ENCODE results near the gene CCNJL. TPM values are rescaled to one million over a fixed set of nuclear protein-coding genes. Genes with fewer than 3 reads are reported as not detected.

The CCNJL gene
- polyA plus RNA-seq, 2 of the 4 experiments (the other 2 are of a cell fraction): 7.4 to 16.2 TPM

- POLR2A ChIA-PET: no interaction called here
- ATAC-seq: peak; percentile 73 to 90; a peak in 4 of 6 replicates
Observed at GRCh38 chr5:160213537-160213936, 98.8 kb downstream of the CCNJL start.

DNA sequence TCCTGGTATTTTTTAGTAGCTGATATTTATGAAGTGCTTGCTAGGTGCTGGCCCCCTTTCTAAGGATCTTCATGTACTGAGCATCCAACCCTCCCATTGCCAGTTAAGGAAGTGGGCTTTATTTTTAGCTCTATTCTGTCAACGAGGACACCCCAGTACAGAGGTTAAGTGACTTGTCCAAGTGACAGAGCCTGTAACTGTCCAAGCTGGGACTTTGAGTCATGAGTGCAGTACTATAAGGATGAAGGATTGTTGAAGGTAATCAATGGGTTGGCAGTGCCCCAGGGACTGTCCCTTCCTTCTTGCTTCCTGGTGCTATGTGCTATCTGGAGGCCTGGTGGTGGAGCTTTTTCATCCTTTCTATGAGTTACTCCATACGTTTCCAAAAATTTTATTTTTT lies 101.0 kb downstream of the CCNJL start:
- CTCF ChIA-PET: interaction anchor here (0.5 to 4.4 kb wide), 6 partner anchors 10 to 134 kb away, joined by 4 to 26 read pairs (median 7); partner anchors contain the start of gene CCNJL
- FAIRE-seq: no peak

More at GRCh38 chr5:160213537-160213936, 98.8 kb downstream of the CCNJL start:
- Histone ChIP-seq H3K27ac (no peak overlapping the region), H3K9me3 (no peaks in the 10 kb centered on the region), H3K4me1 (no peaks in the 10 kb centered on the region), H3K4me2 (peak overlapping the region; percentile 25; the same call in 1 of the 3 replicates), H3K4me3 (no peak overlapping the region)
- FAIRE-seq (peak; percentile 78), DNase-seq (ENCODE audit: low read depth in 1 of 2, low spot score in 1 of 2) (peak; percentile 13 to 48)
- 42% methylated on average over 5 of the region's 5 CpGs for WGBS (ENCODE audit: missing lambda C conversion rate)
- no peak for TF ChIP-seq RCOR1 (IDR thresholded peaks at IDR 0.05; ENCODE audit: low read depth, low read length)
- TF ChIP-seq HOXB5 (CRISPR knock-in tag; IDR thresholded peaks at IDR 0.05): no peak
- TF ChIP-seq USF2 (IDR thresholded peaks at IDR 0.05): peak; percentile 58; the same call in 1 of the 2 replicates
- CTCF ChIA-PET: interaction anchor here (0.9 to 4.4 kb wide), 5 partner anchors 15 to 138 kb away, joined by 3 to 26 read pairs (median 3); no protein-coding TSS in a partner anchor

GRCh38 chr5:160210606-160211005 lies 101.8 kb downstream of the CCNJL start:
- 68% methylated on average over 9 of the region's 9 CpGs for WGBS (ENCODE audit: missing lambda C conversion rate)
- ATAC-seq (no peak), FAIRE-seq (no peak), DNase-seq (ENCODE audit: low read depth in 1 of 2, low spot score in 1 of 2) (no peak)
- H3K4me2 ChIP-seq: no peak overlapping the region
- H3K9me3 ChIP-seq: no peaks in the 10 kb centered on the region
- ChIA-PET POLR2A (no interaction called here), CTCF (interaction anchor here (0.6 to 4.4 kb wide), 7 partner anchors 9 to 180 kb away, joined by 3 to 26 read pairs (median 3); partner anchors contain the start of gene CCNJL)
- H3K4me1 ChIP-seq: no peaks in the 10 kb centered on the region
- H3K27ac ChIP-seq: no peak overlapping the region
- H3K4me3 ChIP-seq: no peak overlapping the region
- TF ChIP-seq EHF (CRISPR knock-in tag; IDR thresholded peaks at IDR 0.05) (no peak), NFE2L2 (conservative IDR thresholded peaks at IDR 0.05; ENCODE audit: low read length) (no peak)

More for the DNA sequence above, 101.0 kb downstream of the CCNJL start:
- 55% methylated on average over 2 of the region's 2 CpGs for WGBS (ENCODE audit: missing lambda C conversion rate)
- Histone ChIP-seq H3K4me3 (no peak overlapping the region), H3K4me2 (no peak overlapping the region), H3K27ac (no peak overlapping the region), H3K9me3 (no peaks in the 10 kb centered on the region), H3K4me1 (no peaks in the 10 kb centered on the region)
- TF ChIP-seq MAZ (IDR thresholded peaks at IDR 0.05; ENCODE audit: borderline replicate concordance, low read depth, low read length): no peak
- TF ChIP-seq SREBF2 (IDR thresholded peaks at IDR 0.05): no peak
- TF ChIP-seq ELK1 (IDR thresholded peaks at IDR 0.05; ENCODE audit: low read depth, low read length): no peak
- no peak for TF ChIP-seq MAFK (IDR thresholded peaks at IDR 0.05; ENCODE audit: partially characterized antibody)
- no peak for TF ChIP-seq ESRRA (IDR thresholded peaks at IDR 0.05; ENCODE audit: borderline replicate concordance, low read length)
- TF ChIP-seq, protein P1, sequence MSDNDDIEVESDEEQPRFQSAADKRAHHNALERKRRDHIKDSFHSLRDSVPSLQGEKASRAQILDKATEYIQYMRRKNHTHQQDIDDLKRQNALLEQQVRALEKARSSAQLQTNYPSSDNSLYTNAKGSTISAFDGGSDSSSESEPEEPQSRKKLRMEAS (IDR thresholded peaks at IDR 0.05): no peak
- TF ChIP-seq BHLHE40 (IDR thresholded peaks at IDR 0.05; ENCODE audit: low read depth, low read length): no peak
- TF ChIP-seq KDM1A (IDR thresholded peaks at IDR 0.05; ENCODE audit: low read depth): no peak
- TF ChIP-seq HOXB13 (CRISPR knock-in tag; IDR thresholded peaks at IDR 0.05; ENCODE audit: low read depth): no peak
- POLR2A ChIA-PET: no interaction called here
- ATAC-seq (no peak), DNase-seq (ENCODE audit: low read depth in 1 of 2, low spot score in 1 of 2) (no peak)

DNA sequence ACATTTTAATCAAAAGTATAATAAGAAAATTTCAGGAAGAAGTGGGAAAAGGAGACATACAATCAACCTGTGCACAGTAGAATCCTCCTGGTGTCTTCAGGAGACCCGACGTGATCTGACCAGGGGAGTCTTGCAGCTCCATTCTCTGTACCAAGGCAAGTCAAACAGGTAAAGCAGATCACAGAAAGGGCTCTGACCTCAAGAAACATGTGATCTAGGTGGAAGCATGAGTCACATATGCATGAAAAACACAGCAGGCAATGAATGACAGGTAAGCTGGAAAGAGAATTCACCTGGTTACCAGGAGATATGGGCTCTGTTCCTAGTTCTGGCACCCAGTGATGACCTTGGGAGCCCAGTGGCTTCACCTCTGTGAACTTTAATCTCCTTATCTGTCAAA lies 102.4 kb downstream of the CCNJL start:
- no peaks in the 10 kb centered on the region for H3K9me3 ChIP-seq
- H3K4me1 ChIP-seq: no peaks in the 10 kb centered on the region
- ATAC-seq (no peak), DNase-seq (ENCODE audit: low read depth in 1 of 2, low spot score in 1 of 2) (no peak), FAIRE-seq (no peak)
- TF ChIP-seq TP53 (CRISPR knock-in tag; IDR thresholded peaks at IDR 0.05) (no peak), EHF (CRISPR knock-in tag; IDR thresholded peaks at IDR 0.05) (no peak), NR3C1 (IDR thresholded peaks at IDR 0.05) (no peak), SMC3 (IDR thresholded peaks at IDR 0.05) (no peak), SREBF2 (IDR thresholded peaks at IDR 0.05) (no peak), RCOR1 (IDR thresholded peaks at IDR 0.05; ENCODE audit: low read depth, low read length) (no peak), BCL3 (IDR thresholded peaks at IDR 0.05) (no peak), EHMT2 (IDR thresholded peaks at IDR 0.05; ENCODE audit: low read depth) (no peak), ELK1 (IDR thresholded peaks at IDR 0.05; ENCODE audit: low read depth, low read length) (no peak), CHD4 (IDR thresholded peaks at IDR 0.05; ENCODE audit: borderline replicate concordance) (no peak), HOXB13 (CRISPR knock-in tag; IDR thresholded peaks at IDR 0.05; ENCODE audit: low read depth) (no peak), KDM5A (IDR thresholded peaks at IDR 0.05) (no peak)
- TF ChIP-seq, protein P2, sequence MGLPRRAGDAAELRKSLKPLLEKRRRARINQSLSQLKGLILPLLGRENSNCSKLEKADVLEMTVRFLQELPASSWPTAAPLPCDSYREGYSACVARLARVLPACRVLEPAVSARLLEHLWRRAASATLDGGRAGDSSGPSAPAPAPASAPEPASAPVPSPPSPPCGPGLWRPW (IDR thresholded peaks at IDR 0.05): no peak
- TF ChIP-seq, protein P1 (IDR thresholded peaks at IDR 0.05): no peak
- TF ChIP-seq, protein P3, sequence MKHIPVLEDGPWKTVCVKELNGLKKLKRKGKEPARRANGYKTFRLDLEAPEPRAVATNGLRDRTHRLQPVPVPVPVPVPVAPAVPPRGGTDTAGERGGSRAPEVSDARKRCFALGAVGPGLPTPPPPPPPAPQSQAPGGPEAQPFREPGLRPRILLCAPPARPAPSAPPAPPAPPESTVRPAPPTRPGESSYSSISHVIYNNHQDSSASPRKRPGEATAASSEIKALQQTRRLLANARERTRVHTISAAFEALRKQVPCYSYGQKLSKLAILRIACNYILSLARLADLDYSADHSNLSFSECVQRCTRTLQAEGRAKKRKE (CRISPR knock-in tag; IDR thresholded peaks at IDR 0.05; ENCODE audit: low read depth): no peak
- H3K27ac ChIP-seq: no peak overlapping the region
- POLR2A ChIA-PET: no interaction called here
- WGBS (ENCODE audit: missing lambda C conversion rate): 77% methylated on average over 2 of the region's 2 CpGs
- H3K4me3 ChIP-seq: no peak overlapping the region
- CTCF ChIA-PET: interaction anchor here (0.8 to 4.4 kb wide), 5 partner anchors 9 to 136 kb away, joined by 3 to 26 read pairs (median 3); no protein-coding TSS in a partner anchor
- no peak overlapping the region for H3K4me2 ChIP-seq

Measured in A549 (cell line).